ENCODE data around the gene XPC.

Gene XPC

GRCh38 chr3:14147617-14148016 lies 30.8 kb downstream of the XPC start:
- DNase-seq (ENCODE audit: low read depth, low spot score), result no peak

- no peak for DNase-seq (ENCODE audit: low read depth, low spot score)
Observed at GRCh38 chr3:14147066-14147435, 31.4 kb downstream of the XPC start.

GRCh38 chr3:14146381-14147065 lies 31.9 kb downstream of the XPC start:
- DNase-seq (ENCODE audit: low read depth, low spot score), result no peak

GRCh38 chr3:14145670-14146380 lies 32.6 kb downstream of the XPC start:
- DNase-seq (ENCODE audit: low read depth, low spot score), result no peak

GRCh38 chr3:14145236-14145635 lies 33.2 kb downstream of the XPC start:
- DNase-seq (ENCODE audit: low read depth, low spot score), result no peak

GRCh38 chr3:14144423-14145075 lies 33.9 kb downstream of the XPC start:
- DNase-seq (ENCODE audit: low read depth, low spot score), result peak; percentile 65

GRCh38 chr3:14143271-14144225 lies 34.9 kb downstream of the XPC start:
- DNase-seq (ENCODE audit: low read depth, low spot score), result no peak

GRCh38 chr3:14142567-14143270 lies 35.7 kb downstream of the XPC start:
- no peak for DNase-seq (ENCODE audit: low read depth, low spot score)

- no peak for DNase-seq (ENCODE audit: low read depth, low spot score)
Observed at GRCh38 chr3:14141602-14142341, 36.6 kb downstream of the XPC start.

- DNase-seq (ENCODE audit: low read depth, low spot score), result no peak
Observed at GRCh38 chr3:14141144-14141543, 37.3 kb downstream of the XPC start.

GRCh38 chr3:14140668-14141067 lies 37.7 kb downstream of the XPC start:
- DNase-seq (ENCODE audit: low read depth, low spot score), result no peak

GRCh38 chr3:14139771-14140170 lies 38.6 kb downstream of the XPC start:
- no peak for DNase-seq (ENCODE audit: low read depth, low spot score)

- no peak for DNase-seq (ENCODE audit: low read depth, low spot score)
Observed at GRCh38 chr3:14138878-14139655, 39.3 kb downstream of the XPC start.

- DNase-seq (ENCODE audit: low read depth, low spot score), result no peak
Observed at GRCh38 chr3:14138109-14138877, 40.1 kb downstream of the XPC start.

GRCh38 chr3:14137445-14137844 lies 41.0 kb downstream of the XPC start:
- DNase-seq (ENCODE audit: low read depth, low spot score), result no peak

- no peak for DNase-seq (ENCODE audit: low read depth, low spot score)
Observed at GRCh38 chr3:14137004-14137403, 41.4 kb downstream of the XPC start.

- DNase-seq (ENCODE audit: low read depth, low spot score), result no peak
Observed at GRCh38 chr3:14135581-14135980, 42.8 kb downstream of the XPC start.

GRCh38 chr3:14134291-14134690 lies 44.1 kb downstream of the XPC start:
- no peak for DNase-seq (ENCODE audit: low read depth, low spot score)

- no peak for DNase-seq (ENCODE audit: low read depth, low spot score)
Observed at GRCh38 chr3:14133876-14134275, 44.5 kb downstream of the XPC start.

Data from iPS DF 19.7 (cell line).